Activated CD4-positive, alpha-beta T cell treated with anti-CD3 and anti-CD28 coated beads, Interleukin-2, amount 50 U/mL, for 24 hours (primary cell): ENCODE data around the gene MCF2L.

Experiments used
- DNase-seq, 2 donors: peaks; one replicate each; pipeline ENCODE4 v3.0.0-alpha.2; 2020; ENCODE audit warnings: low read depth in 1 of 2, low spot score in 1 of 2

Gene MCF2L

GRCh38 chr13:113014752-113015745, 46.0 kb downstream of the MCF2L start:
- DNase-seq: no peak

DNA sequence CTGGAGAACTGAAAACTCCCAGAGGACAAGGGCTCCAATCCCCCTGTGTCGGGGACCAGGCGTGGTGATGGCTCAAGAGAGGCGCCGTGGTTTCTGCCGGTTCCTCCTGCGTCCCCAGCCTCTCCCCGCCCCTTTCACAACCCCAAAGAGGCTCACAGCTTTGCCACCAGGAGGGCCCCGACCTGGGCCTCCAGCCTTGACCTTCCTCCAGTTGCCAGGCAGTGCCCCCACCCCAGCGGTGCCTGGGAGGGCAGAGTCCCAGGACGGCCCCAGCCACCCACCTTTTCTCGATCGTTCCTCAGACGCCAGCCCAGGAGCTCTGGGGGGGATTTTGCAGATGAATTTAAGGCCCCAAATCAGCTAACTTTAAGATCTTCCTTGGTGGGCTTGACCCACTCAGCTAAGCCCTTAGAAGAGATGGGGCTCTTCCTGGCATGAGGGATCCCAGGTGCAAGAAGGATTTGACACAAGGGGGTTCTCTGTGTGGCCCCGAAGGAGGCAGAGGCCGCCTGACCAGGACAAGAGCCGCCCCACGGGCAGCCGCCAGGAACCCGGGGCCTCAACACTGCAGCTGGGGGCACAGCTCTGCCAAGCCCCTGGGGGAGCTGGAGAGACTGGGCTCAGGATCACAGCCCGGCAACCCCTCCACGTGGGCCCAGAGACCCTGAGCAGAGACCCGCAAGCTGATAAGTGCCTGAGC, 47.0 kb downstream of the MCF2L start:
- no peak for DNase-seq

DNA sequence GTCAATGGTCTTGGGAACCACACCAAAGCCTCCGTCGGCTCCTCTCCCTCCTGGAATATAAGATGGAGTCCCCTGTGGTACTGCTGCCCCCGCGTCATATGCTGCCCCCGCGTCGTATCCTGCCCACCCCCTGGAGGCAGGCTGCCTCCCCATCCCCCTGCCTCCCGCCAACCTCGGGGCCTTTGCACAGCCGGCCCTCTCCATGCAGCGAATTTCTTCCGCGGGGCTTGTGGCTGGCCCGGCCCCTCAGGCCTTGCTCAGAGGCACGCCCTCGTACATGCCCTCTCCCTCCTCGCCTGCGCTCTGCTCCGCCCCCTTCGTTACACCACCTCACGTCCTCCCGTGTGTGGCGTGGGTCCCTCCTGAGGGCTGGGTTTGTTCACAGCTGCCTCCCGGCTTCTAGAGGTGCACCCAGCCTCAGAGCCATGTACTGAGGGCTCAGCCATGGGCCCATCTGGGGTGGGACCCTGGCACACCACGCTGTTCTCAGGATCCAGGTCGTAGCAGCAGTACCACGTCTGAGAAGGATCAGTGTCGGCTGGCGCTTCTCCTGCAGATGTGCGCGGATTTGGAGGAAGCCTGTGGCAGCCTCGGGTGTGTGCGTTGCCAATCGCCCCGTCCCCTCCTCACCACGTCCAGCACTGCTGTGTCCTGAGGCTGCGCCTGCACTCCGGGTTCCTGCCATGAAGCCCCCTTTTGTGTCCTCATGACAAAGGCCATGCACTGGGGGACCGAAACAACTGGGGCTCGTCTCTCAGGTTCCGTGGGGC, 47.7 kb downstream of the MCF2L start:
- no peak for DNase-seq

- DNase-seq: no peak
These were observed 48.6 kb downstream of the MCF2L start for GRCh38 chr13:113017506-113018215.

DNA sequence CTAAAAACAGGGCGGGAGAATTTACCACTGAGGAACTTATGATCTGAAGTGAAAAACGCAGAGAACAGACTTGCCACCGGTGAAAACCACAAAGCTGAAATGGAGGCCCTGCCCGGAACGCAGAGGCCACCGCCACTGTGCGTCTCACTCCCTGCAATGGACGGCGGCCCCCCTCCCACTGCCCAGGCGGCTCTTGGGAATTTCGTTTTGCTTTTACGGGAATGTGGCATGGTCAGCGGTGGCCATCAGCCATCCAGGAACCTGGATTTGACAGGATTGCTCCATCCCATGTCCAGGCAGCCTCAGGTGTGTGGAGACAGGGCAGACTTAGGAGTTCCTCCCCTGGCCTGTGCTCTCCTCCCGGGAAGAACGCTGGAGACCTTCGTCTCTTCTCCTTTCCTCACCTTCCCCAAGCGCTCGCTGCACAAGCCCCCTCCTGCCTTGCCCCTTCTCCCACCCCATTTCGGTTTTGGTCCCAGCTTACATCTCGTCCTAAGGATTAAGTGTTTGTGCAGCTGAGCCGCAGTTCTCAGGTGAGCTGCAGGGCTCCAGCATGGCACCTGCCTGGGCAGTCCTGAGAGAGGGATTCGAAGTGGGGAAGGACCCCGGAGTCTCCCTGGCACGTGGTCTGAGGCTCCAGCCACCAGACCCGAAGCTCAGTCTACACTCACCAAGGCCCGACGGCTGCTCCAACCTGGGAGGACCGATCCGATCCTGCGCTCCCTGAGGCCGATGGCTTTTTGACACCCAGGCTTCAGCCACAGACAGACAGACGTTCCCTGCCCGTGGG, 49.9 kb downstream of the MCF2L start:
- DNase-seq: no peak

- no peak for DNase-seq
These were observed 51.5 kb downstream of the MCF2L start for GRCh38 chr13:113020323-113021080.

DNA sequence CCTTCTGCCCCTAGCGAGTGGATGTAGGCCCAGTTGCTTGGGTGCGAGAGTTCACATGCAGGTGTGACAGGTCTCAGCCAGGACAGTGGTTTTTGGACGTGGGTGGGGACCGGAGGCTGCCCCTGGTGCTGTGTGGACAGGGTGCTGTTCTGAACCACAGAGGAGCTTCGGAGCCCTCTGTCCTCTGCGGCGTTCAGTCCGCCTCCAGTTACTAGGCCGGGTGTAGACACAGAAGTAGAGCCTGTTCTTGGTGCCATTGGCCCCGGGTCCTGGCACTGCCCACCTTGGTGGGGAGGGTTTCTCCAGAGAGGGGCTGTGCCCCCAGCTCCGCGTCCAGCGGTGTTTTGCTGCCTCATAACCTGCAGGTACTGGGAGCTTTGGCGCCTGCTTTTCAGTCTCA, 52.4 kb downstream of the MCF2L start:
- DNase-seq: no peak

GRCh38 chr13:113021811-113022210, 52.8 kb downstream of the MCF2L start:
- DNase-seq: no peak

- no peak for DNase-seq
These were observed 53.4 kb downstream of the MCF2L start for GRCh38 chr13:113022391-113022744.

DNA sequence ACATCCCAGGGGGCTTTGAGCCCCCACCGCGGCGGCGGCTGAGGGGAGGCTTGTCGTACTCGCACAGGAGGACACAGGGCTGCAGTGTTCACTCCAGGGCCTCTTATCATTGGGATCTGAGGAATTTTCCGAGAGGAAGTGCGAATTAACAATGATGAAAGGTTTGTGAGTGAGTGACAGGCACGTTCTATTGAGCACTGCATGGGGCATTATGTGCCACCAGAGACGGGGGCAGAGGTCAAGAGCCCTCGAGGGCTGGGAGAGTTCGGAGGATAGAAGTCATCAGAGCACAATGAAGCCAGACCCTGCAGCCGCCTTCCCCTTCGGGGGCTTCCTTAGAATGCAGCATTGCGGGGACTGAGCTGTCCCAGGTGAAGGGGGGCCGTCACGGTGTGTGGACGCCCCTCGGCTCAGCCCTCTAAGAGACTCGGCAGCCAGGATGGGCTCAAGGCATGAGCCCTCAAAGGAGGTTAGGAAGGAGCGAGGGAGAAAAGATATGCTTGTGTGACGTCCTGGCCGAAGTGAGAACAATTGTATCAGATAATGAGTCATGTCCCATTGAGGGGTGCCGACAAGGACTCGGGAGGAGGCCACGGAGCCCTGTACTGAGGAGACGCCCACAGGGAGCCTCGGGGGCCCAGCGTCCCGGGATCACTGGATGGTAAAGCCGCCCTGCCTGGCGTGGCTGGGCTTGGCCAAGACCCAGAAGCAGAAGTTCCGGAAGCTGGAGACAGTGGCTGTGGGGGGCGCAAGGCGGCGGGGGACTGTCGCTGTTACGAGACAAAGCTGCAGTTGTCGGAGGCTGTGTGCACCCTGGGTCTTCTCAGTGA, 53.9 kb downstream of the MCF2L start:
- DNase-seq: no peak

DNA sequence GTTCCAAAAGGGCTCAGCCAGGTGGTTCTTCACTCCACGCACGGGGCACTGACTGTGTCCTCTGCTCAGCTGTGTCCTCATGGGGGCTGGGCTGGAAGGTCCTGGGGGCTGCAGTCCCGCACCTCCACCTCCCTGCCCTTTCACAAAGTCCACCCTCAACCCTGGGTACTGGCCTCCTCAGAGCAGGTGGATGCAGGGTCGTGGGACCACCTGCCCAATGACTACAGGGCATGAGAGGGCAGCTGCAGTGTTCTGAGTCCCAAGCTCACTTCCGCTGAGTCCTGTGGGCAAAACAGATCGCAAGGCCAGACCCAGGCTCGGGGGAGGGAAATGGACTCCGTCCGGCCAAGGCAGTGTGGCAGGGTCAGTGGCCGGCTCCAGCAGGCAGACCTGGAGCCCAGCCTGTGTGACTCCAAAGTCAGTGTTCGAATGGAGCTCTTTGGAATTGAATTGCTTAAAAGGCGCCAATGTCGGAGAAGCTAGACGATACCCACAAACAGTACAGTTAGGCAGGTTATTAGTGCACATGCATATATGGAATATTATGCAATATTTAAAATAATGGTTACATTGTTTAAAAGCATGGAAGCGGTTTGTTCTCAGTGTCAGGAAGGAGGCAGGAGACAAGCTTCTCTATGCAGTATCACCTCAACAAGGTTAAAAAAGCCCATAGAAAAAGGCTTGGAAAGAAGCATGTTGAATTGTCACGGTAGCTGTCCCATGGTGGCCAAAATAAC, 54.8 kb downstream of the MCF2L start:
- no peak for DNase-seq

- DNase-seq: no peak
These were observed 55.5 kb downstream of the MCF2L start for GRCh38 chr13:113024466-113024865.

DNA sequence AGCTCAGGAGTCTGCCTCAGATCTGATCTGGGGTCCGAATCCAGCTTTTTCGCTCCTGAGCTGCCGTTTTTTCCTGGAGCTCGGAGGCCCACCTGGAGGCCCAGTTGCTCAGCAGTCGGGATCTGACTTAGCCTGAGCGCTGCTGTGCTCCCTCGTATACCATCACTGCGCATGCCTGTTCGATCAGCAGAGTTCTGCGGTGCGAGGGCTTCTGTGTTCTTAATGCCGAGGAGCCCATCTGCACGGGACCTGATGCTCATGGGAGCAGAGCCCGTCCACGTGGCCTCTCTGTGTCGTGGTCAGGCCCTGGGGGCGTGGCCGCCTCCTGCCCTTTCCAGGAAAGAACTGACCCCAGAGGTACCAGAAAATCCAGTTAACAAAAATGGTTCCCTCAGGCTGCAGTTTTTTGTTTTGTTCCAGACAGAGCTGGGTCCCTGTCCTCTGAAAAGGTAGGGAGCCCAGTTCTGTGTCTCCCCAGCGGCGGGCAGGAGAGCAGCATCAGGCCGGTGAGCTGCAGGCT, 57.4 kb downstream of the MCF2L start:
- no peak for DNase-seq

GRCh38 chr13:113027095-113027494, 58.1 kb downstream of the MCF2L start:
- DNase-seq: no peak

DNA sequence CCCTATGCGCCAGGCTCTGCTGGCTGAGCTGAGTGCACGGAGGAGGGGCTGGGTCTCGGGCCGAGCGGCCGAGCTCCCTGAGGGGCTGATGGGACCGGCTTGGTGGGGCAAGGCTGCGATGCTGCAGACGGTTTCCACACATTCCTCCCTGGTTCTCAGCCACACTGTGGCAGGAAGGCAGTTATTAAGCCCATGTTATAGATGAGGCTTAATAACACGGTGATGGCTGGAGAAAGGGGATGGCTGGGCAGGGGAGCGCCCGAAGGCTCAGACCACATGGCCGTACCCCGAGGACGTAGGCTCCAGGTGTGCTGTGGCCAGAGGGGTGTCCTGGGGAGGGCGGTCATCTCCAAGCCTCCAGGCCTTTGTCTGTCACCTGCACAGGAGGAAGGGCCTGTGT, 58.6 kb downstream of the MCF2L start:
- DNase-seq: no peak

DNA sequence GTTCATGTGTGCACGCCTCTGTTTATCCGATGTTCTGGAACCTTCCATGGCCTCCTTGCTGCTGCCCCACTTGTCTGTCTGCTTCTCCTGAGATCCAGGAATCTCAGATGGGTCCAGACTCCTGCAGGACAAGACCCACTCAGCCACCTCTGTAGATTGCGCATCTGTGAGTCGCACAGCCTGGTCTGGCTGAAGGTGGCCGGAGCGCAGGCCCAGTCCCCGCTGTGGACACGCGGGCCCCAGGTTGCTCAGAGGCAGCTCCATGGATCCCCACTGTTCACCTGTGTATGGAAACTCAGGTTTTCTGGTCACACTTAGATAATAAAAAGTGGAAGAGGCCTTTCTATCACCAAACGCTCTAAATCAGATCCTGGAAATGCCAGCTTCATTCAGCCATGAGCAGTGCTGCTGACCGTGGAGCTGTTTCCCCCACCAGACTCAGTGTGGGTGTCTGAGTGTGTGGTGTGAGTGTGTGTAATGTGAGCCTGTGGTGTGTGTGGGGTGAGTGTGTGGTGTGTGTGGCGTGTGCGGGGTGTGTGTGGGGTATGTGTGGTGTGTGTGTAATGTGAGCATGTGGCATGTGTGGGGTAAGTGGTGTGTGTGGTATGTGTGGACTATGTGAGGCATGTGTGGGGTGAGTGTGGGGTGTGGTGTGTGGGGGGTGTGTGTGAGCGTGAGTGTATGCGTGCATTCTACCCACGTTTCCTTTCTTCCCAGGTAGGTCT, 59.5 kb downstream of the MCF2L start:
- DNase-seq: no peak

DNA sequence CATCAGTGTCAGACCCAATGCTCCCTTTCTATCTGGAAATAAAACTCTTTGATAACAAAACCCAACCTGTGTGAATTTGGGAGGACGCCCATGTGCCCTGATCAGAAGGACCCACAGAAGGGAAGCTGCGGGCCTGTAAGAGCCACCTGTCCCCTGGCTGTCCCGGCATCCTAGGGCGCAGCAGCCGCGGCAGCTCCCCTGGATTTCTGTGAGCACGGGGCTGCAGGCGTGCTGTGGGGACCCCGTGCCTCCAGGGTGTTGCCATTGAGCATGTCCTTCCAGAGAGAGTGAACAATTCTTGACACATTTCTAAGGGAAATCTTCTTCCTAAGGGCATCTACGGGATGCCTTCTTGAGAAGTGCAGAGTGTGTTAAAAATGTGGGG, 60.0 kb downstream of the MCF2L start:
- DNase-seq: no peak
